ENCODE data around the gene TGFB1. TPM values are rescaled to one million over a fixed set of nuclear protein-coding genes. Genes with fewer than 3 reads are reported as not detected.

Gene TGFB1
- total RNA-seq (2016; rRNA removed; fragmentation: Illumina TruSeq; extraction: Trizol) (2.7 and 4.1 TPM in 2 replicates), polyA plus RNA-seq (2011; rRNA removed) (5.4 and 6.2 TPM in 2 replicates), polyA minus RNA-seq (2011; rRNA and poly(A)+ RNA removed; ENCODE audit: low replicate concordance) (5.5 and 10.7 TPM in 2 replicates), Bru-seq, nascent RNA (percentile 56 among the genes with signal in this experiment), BruChase-seq, experiment 1, labeled RNA remaining after a 6-hour chase (percentile 77 among the genes with signal in this experiment), BruChase-seq, experiment 2, labeled RNA remaining after a 2-hour chase (percentile 66 among the genes with signal in this experiment)
- total RNA-seq (2016; cell fraction: cytosol; rRNA removed; fragmentation: Illumina TruSeq; extraction: Trizol; ENCODE audit: low read depth): 6.2 and 9.0 TPM in 2 replicates
- total RNA-seq (2016; cell fraction: insoluble cytoplasmic fraction; rRNA removed; fragmentation: Illumina TruSeq; extraction: Trizol): 2.2 and 3.6 TPM in 2 replicates
- total RNA-seq (2016; cell fraction: membrane; rRNA removed; fragmentation: Illumina TruSeq; extraction: Trizol): 12.7 and 14.7 TPM in 2 replicates
- total RNA-seq (2016; cell fraction: nucleus; rRNA removed; fragmentation: Illumina TruSeq; extraction: Trizol): 3.0 and 7.5 TPM in 2 replicates
- 4.9 and 6.6 TPM in 2 replicates for polyA plus RNA-seq (2011; cell fraction: cytosol; rRNA removed)
- 24.0 and 30.3 TPM in 2 replicates for polyA plus RNA-seq (2011; cell fraction: nucleus; rRNA removed)
- polyA plus RNA-seq (2012): 27.5 and 39.6 TPM in 2 replicates
- 35.9 and 36.5 TPM in 2 replicates for polyA plus RNA-seq (2016; cell fraction: cytosol; fragmentation: Illumina TruSeq; extraction: Trizol; ENCODE audit: low read depth)
- polyA plus RNA-seq (2016; cell fraction: insoluble cytoplasmic fraction; fragmentation: Illumina TruSeq; extraction: Trizol; ENCODE audit: low read depth): 13.3 and 16.4 TPM in 2 replicates
- polyA plus RNA-seq (2016; cell fraction: membrane; fragmentation: Illumina TruSeq; extraction: Trizol; ENCODE audit: low read depth): 49.5 and 52.5 TPM in 2 replicates
- 30.3 and 32.9 TPM in 2 replicates for polyA plus RNA-seq (2016; cell fraction: nucleus; fragmentation: Illumina TruSeq; extraction: Trizol; ENCODE audit: insufficient read depth, low read depth)
- 17.6 and 20.2 TPM in 2 replicates for polyA minus RNA-seq (2011; cell fraction: cytosol; rRNA and poly(A)+ RNA removed)
- polyA minus RNA-seq (2011; cell fraction: nucleus; rRNA and poly(A)+ RNA removed): 6.1 and 7.5 TPM in 2 replicates
- long read RNA-seq, experiment 1, partial matches to known transcripts: 0 of 3 reads
- long read RNA-seq, experiment 1, other reads (novel, unspliced or antisense): 2 of 3 reads
- long read RNA-seq, experiment 2, transcript TGFB1-201 (7 exons, 2,769 nt): major isoform, 350 of 446 reads
- long read RNA-seq, experiment 2, partial matches to known transcripts: 44 of 446 reads
- long read RNA-seq, experiment 2, other reads (novel, unspliced or antisense): 52 of 446 reads

DNA sequence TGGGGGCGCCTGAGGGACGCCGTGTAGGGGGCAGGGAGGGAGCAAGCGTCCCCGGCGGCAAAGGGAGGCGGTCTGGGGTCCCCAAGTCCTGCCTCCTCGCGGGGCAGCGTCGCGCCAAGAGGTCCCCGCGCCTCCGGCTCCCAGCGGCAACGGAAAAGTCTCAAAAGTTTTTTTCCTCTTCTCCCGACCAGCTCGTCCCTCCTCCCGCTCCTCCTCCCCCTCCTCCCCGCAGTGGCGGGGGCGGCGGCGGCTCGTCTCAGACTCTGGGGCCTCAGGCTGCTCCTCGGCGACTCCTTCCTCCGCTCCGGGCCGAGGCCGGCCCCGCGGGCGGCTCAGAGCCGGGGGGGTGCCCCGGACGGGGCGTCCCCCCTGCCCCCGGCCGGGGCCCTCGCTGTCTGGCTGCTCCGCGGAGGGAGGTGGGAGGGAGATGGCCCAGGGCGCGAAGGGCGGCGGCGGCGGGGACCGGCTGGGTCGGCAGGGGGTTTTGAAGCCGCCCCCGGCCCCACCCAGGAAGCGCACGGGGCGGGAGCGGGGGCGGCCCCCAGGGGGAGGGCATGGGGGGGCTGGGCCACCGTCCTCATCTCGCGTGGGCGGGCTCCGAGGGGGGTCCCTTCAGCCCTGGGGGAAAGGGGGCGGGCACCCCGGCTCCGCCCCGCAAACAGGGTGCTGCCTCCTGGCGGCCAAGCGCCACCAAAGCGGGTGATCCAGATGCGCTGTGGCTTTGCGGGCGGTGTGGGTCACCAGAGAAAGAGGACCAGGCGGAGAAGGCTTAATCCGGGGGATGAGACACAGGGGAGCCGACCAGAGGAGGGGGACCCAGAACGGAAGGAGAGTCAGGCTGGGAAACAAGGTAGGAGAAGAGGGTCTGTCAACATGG lies at the start of gene TGFB1:
Gene TGFB1, minus strand, starts transcription at position 457 of the 877 bp plus-strand sequence. CDS start 878 bp downstream, outside the sequence.
- Histone ChIP-seq H3K36me3 (replicated peaks in 1 of 2; ENCODE audit: control insufficient read depth in 1 of 2, insufficient read depth in 2 of 2, low read length in 2 of 2) (peaks cover 3 to 6% of the 10 kb centered on the region in 2 experiments; a peak in 2 of 5 replicates), H3K27me3 (ENCODE audit: control insufficient read depth in 1 of 2, insufficient read depth in 2 of 2, low read length in 2 of 2) (no peaks in the 10 kb centered on the region; a peak in 2 of 5 replicates), H3K9me3 (ENCODE audit: low read length) (no peaks in the 10 kb centered on the region), H2AFZ (ENCODE audit: low read length) (no peak within 1 kb of the TSS), H3K27ac (ENCODE audit: extremely low read length, insufficient read depth, low read length) (peak within 1 kb of the TSS; percentile 60), H3K9ac (ENCODE audit: insufficient read depth, low read depth, low read length) (peak within 1 kb of the TSS; percentile 82), H3K4me1 (ENCODE audit: insufficient read depth, low read length) (peaks cover 32% of the 10 kb centered on the region), H4K20me1 (ENCODE audit: insufficient read depth, low read length) (peaks cover 12% of the 10 kb centered on the region; the same call in 1 of the 2 replicates), H3K79me2 (ENCODE audit: insufficient read depth, low read length) (peaks cover 29% of the 10 kb centered on the region), H3K4me2 (ENCODE audit: low read depth, low read length) (peak within 1 kb of the TSS; percentile 80), H3K4me3 (replicated peaks in 1 of 3; ENCODE audit: insufficient read depth in 1 of 3, low read depth in 2 of 3, low read length in 3 of 3) (peak within 1 kb of the TSS; percentile 90 to 95 (median 95))
- BruUV-seq (replicated peaks): TSS peak; percentile 86
- peak; percentile 69 for ATAC-seq
- WGBS (ENCODE audit: low lambda C conversion rate): under 1% methylated on average over 17 of the region's 78 CpGs
- no peak for FAIRE-seq
- CTCF ChIA-PET (ENCODE audit: low intra/inter-chr PET ratio, low total read pairs): interaction anchor here (2.3 kb wide), 1 partner anchor 32 kb away, joined by 12 read pairs; no protein-coding TSS in a partner anchor
- intact Hi-C loops (cut with micrococcal nuclease; ENCODE audit: unreplicated experiment): loop anchor here (2.0 kb wide), 1 partner anchor 29 kb away; no protein-coding TSS in a partner anchor
- POLR2A ChIA-PET: interaction anchor here (1.2 to 3.1 kb wide), 7 partner anchors 10 to 90 kb away, joined by 3 to 73 read pairs (median 14); partner anchors contain the start of genes B3GNT8, B9D2, CCDC97 and DMAC2
- in situ Hi-C loops (cut with HindIII; ENCODE audit: extremely low pct_ligation_motif_present, low pct_unique_long_range_greater_than_20kb): loop anchor here (5.0 kb wide), 1 partner anchor 41 kb away; the partner anchor contains the start of gene CCDC97
- DNase-seq (ENCODE audit: low spot score): peak; percentile 70
- TF ChIP-seq, protein P1, sequence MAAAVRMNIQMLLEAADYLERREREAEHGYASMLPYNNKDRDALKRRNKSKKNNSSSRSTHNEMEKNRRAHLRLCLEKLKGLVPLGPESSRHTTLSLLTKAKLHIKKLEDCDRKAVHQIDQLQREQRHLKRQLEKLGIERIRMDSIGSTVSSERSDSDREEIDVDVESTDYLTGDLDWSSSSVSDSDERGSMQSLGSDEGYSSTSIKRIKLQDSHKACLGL (CRISPR knock-in tag; IDR thresholded peaks at IDR 0.05): no peak
- peak; percentile 62 for TF ChIP-seq SKI (IDR thresholded peaks at IDR 0.05; ENCODE audit: partially characterized antibody)
- TF ChIP-seq CBX1 (IDR thresholded peaks at IDR 0.05; ENCODE audit: low read depth): no peak
- no peak for TF ChIP-seq ZNF737 (CRISPR knock-in tag; IDR thresholded peaks at IDR 0.05; ENCODE audit: borderline replicate concordance)
- TF ChIP-seq, protein P2, sequence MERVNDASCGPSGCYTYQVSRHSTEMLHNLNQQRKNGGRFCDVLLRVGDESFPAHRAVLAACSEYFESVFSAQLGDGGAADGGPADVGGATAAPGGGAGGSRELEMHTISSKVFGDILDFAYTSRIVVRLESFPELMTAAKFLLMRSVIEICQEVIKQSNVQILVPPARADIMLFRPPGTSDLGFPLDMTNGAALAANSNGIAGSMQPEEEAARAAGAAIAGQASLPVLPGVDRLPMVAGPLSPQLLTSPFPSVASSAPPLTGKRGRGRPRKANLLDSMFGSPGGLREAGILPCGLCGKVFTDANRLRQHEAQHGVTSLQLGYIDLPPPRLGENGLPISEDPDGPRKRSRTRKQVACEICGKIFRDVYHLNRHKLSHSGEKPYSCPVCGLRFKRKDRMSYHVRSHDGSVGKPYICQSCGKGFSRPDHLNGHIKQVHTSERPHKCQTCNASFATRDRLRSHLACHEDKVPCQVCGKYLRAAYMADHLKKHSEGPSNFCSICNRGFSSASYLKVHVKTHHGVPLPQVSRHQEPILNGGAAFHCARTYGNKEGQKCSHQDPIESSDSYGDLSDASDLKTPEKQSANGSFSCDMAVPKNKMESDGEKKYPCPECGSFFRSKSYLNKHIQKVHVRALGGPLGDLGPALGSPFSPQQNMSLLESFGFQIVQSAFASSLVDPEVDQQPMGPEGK (CRISPR knock-in tag; IDR thresholded peaks at IDR 0.05): peak; percentile 98
- TF ChIP-seq, protein P3, sequence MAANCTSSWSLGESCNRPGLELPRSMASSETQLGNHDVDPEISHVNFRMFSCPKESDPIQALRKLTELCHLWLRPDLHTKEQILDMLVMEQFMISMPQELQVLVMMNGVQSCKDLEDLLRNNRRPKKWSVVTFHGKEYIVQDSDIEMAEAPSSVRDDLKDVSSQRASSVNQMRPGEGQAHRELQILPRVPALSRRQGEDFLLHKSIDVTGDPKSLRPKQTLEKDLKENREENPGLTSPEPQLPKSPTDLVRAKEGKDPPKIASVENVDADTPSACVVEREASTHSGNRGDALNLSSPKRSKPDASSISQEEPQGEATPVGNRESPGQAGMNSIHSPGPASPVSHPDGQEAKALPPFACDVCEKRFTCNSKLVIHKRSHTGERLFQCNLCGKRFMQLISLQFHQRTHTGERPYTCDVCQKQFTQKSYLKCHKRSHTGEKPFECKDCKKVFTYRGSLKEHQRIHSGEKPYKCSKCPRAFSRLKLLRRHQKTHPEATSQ (CRISPR knock-in tag; IDR thresholded peaks at IDR 0.05; ENCODE audit: borderline replicate concordance): no peak
- TF ChIP-seq ZNF777 (CRISPR knock-in tag; IDR thresholded peaks at IDR 0.05): 0 out of 2 replicates have a peak, but pooled peaks have one; percentile 14
- peak; percentile 76 for TF ChIP-seq SAP130 (CRISPR knock-in tag; IDR thresholded peaks at IDR 0.05; ENCODE audit: low read depth)
- no peak for TF ChIP-seq RXRB (CRISPR knock-in tag; IDR thresholded peaks at IDR 0.05; ENCODE audit: borderline replicate concordance)

Measured in HepG2 (cell line).